Activated T-helper 1 cell treated with anti-CD3 and anti-CD28 coated beads, Interleukin-12 subunit alpha, Interleukin-12 subunit beta, Interleukin-2, Interleukin-4 antibody, amounts not matched to agents 30 ng/mL and 10 ng/mL and 1 ng/mL, durations not matched to agents 14 hours and 24 hours and 36 hours (primary cell): ENCODE data around the gene DIAPH3. TPM values are rescaled to one million over a fixed set of nuclear protein-coding genes. Genes with fewer than 3 reads are reported as not detected.

ENCODE experiments used
- DNase-seq: peaks from one replicate; pipeline ENCODE4 v3.0.0; 2021; ENCODE audit warnings: low spot score
- H3K27ac Mint-ChIP-seq: one replicate; pipeline ENCODE4 v1.8.0; 2021; ENCODE audit warnings: mild to moderate bottlenecking, mixed read lengths
- H3K27me3 Mint-ChIP-seq: one replicate; pipeline ENCODE4 v1.8.0; 2022; ENCODE audit warnings: mild to moderate bottlenecking, moderate library complexity, mixed read lengths; ENCODE audit not compliant: insufficient read depth
- H3K36me3 Mint-ChIP-seq: one replicate; pipeline ENCODE4 v1.8.0; 2021; ENCODE audit warnings: low read depth, mixed read lengths
- H3K4me1 Mint-ChIP-seq: one replicate; pipeline ENCODE4 v1.8.0; 2021; ENCODE audit warnings: low read depth, mixed read lengths
- H3K4me3 Mint-ChIP-seq: one replicate; pipeline ENCODE4 v1.8.0; 2021; ENCODE audit warnings: mild to moderate bottlenecking, moderate library complexity, mixed read lengths
- H3K9me3 Mint-ChIP-seq: one replicate; pipeline ENCODE4 v1.8.0; 2021; ENCODE audit warnings: mixed read lengths
- intact Hi-C: fragments of 100-400 bp; cut with micrococcal nuclease; formaldehyde crosslinking; loops from one replicate; pipeline ENCODE4 v1.15.1; 2024
- total RNA-seq: library from RNA; stranded (reverse); gene quantifications from 2 replicates; pipeline ENCODE4 v1.2.3, GENCODE V29; 2022

DIAPH3 gene
- total RNA-seq, 1 donor from 2014 or later = 22.8 TPM

DNA sequence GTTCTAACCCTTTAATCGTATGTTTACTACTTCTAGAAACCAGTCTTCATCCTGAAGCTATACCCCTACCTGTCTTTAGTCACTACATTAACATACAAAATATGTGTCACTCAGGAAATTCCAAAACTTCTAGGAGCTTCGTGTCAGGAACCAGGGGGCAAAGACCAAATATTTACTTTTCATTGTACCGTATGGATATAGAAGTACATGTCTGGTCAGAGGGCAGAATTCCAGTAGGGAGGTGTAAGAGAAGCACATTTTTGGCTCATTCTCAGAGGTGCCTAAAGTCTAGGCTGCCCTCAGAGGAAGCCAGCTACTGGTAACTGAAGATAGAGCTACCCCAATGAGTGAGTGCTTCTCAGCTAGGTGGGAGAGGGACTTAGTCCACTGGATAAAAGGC lies 320.7 kb downstream of the DIAPH3 start:
- H3K4me3 Mint-ChIP-seq = no peak overlapping the region
- no peaks in the 10 kb centered on the region for H3K27me3 Mint-ChIP-seq
- DNase-seq = no peak
- no peaks in the 10 kb centered on the region for H3K4me1 Mint-ChIP-seq
- no peaks in the 10 kb centered on the region for H3K9me3 Mint-ChIP-seq
- intact Hi-C loops = no loop called here
- no peaks in the 10 kb centered on the region for H3K36me3 Mint-ChIP-seq
- no peak overlapping the region for H3K27ac Mint-ChIP-seq

DNA sequence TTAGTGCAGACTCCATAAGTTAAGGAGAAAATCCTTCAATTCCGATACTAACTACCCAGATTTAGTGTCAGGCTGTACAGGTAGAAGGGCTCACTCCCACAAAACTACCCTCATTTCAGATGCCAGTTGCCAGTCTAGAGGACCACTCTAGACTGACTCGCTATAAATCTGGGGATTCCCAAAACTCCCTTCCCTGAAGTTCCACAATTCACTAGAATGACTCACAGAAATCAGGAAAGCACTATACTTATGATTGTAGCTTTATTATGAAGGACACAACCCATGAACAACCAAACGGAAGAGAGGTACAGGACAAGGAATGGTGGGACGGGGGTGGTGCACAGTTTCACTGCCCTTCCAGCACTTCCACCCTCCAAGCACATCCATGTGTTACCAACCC lies 321.2 kb downstream of the DIAPH3 start:
- H3K4me1 Mint-ChIP-seq = no peaks in the 10 kb centered on the region
- no peaks in the 10 kb centered on the region for H3K27me3 Mint-ChIP-seq
- H3K27ac Mint-ChIP-seq = no peak overlapping the region
- H3K4me3 Mint-ChIP-seq = no peak overlapping the region
- intact Hi-C loops = no loop called here
- DNase-seq = no peak
- H3K9me3 Mint-ChIP-seq = no peaks in the 10 kb centered on the region
- H3K36me3 Mint-ChIP-seq = no peaks in the 10 kb centered on the region

DNA sequence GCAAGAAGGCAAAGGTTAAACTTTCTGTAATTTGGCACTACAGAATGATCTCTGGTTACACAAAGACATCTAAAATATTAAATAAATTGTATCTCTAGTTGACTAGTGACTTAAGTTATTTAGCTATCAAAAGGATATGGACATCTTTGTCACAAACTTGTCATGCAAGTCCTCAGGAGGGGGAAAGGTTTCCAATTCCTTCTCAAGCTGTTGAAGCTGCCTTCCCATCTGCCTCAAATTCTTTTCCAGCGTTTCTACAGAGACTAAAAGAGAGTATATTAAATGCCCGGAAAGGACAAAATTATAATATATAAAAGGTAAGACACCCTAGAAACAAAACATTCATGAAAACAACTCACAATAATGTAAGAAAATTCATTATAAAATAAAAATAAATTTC lies 324.5 kb downstream of the DIAPH3 start:
- Mint-ChIP-seq H3K4me1 (no peaks in the 10 kb centered on the region), H3K27me3 (no peaks in the 10 kb centered on the region), H3K9me3 (no peaks in the 10 kb centered on the region), H3K27ac (no peak overlapping the region), H3K36me3 (no peaks in the 10 kb centered on the region), H3K4me3 (no peak overlapping the region)
- no peak for DNase-seq
- intact Hi-C loops = no loop called here

DNA sequence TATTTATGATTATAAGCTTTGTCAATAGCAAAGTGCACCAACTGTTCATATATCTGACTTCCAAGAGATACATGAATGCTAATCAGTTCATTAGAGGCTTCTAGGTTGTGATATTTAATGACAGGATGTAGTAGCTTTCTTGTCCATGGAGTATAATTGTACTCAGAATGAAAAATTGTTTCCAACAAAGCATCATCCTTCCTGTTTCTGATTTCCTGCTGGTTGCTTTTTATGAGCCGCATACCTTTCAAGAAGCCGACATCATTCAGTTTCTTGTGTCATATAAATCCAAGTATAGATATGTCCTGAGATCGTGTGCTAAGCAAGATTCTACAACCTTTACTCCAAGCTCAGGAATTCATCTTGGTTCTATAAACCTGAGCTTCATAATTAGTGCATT lies 326.6 kb downstream of the DIAPH3 start:
- no peak overlapping the region for H3K27ac Mint-ChIP-seq
- H3K4me3 Mint-ChIP-seq = no peak overlapping the region
- H3K36me3 Mint-ChIP-seq = no peaks in the 10 kb centered on the region
- H3K4me1 Mint-ChIP-seq = no peaks in the 10 kb centered on the region
- intact Hi-C loops = no loop called here
- DNase-seq = no peak
- no peaks in the 10 kb centered on the region for H3K27me3 Mint-ChIP-seq
- H3K9me3 Mint-ChIP-seq = no peaks in the 10 kb centered on the region

DNA sequence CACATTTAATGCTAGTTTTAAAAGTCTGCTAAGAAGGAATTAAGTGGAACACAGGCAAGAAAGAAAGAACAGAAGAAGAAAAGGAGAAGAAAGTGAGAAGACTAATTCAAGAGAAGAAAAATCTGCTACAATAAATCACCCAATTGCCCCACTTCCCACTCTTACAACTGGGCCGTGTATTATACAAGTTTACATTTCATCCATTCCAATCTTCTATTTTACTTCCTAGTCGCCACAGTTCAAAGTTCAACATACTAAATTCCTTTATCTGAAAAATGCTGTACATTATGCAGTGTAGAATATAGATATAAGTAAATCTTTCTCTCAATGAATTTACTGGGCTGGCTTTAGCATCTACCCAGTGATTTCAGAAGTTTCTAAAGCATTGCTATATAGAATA lies 328.2 kb downstream of the DIAPH3 start:
- H3K27me3 Mint-ChIP-seq = no peaks in the 10 kb centered on the region
- H3K4me1 Mint-ChIP-seq = no peaks in the 10 kb centered on the region
- H3K9me3 Mint-ChIP-seq = no peaks in the 10 kb centered on the region
- H3K27ac Mint-ChIP-seq = no peak overlapping the region
- no peak overlapping the region for H3K4me3 Mint-ChIP-seq
- intact Hi-C loops = no loop called here
- no peak for DNase-seq
- no peaks in the 10 kb centered on the region for H3K36me3 Mint-ChIP-seq

DNA sequence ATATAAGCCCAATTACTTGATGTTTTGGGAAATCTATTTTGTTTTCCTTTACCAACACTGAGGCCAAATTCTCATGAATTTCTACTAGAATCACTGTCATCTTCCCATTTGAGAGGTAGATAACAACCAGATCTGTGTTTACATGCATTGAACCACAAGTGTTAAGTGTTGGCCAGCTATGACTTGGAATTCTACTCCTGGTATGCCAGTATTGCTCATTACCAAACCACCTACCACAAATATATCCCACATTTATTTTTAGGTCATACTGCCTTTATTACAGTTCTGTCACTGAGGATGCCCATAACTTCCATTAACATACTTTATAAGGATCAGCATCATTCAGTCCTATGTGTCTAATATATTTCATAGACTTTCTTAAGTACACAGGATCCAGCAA lies 328.9 kb downstream of the DIAPH3 start:
- Mint-ChIP-seq H3K4me3 (no peak overlapping the region), H3K4me1 (no peaks in the 10 kb centered on the region), H3K27ac (no peak overlapping the region), H3K9me3 (no peaks in the 10 kb centered on the region), H3K27me3 (no peaks in the 10 kb centered on the region), H3K36me3 (no peaks in the 10 kb centered on the region)
- no peak for DNase-seq
- intact Hi-C loops = no loop called here

DNA sequence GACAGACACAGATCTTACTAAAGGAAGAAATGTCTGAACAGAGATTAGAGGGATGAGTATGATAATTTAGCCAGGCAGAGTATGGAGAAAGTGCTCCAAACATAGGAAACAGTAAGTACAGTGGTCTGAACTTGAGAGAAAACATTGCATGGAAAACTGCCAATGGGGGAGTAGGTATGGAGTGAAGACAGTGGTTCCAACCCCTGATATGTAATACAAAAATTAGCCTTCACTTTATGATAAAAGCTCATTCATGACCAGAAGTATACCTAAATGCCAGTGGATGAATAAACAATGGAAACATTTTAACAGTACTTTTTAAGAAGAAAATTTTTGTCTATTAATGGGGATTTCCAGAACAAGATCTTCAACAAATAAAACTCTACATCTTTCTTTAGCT lies 334.0 kb downstream of the DIAPH3 start:
- H3K27ac Mint-ChIP-seq = no peak overlapping the region

DNA sequence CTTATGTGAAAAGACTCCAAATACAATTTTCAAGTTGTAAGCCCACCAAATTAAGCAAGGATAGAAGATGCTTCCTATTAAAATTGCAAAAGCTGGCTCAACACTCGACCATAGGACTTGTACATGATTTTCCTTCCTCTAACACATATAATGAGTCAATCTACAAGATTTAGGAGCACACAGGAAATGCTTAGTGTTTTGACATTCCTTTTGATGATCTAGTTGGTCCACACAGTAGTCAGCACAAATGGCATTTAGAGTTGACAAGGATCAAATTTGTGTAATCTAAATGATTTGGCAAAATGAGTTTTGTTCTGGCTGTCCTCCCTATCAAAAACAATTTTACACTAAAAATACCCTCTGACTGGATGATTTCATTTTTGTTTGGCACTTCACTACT lies 340.2 kb downstream of the DIAPH3 start:
- H3K27me3 Mint-ChIP-seq = no peaks in the 10 kb centered on the region
- no peak overlapping the region for H3K4me3 Mint-ChIP-seq

More for the DNA sequence above, 334.0 kb downstream of the DIAPH3 start:
- H3K4me1 Mint-ChIP-seq = no peaks in the 10 kb centered on the region
- no peak for DNase-seq
- H3K4me3 Mint-ChIP-seq = no peak overlapping the region
- H3K36me3 Mint-ChIP-seq = no peaks in the 10 kb centered on the region
- intact Hi-C loops = no loop called here
- H3K27me3 Mint-ChIP-seq = no peaks in the 10 kb centered on the region
- H3K9me3 Mint-ChIP-seq = no peaks in the 10 kb centered on the region

DNA sequence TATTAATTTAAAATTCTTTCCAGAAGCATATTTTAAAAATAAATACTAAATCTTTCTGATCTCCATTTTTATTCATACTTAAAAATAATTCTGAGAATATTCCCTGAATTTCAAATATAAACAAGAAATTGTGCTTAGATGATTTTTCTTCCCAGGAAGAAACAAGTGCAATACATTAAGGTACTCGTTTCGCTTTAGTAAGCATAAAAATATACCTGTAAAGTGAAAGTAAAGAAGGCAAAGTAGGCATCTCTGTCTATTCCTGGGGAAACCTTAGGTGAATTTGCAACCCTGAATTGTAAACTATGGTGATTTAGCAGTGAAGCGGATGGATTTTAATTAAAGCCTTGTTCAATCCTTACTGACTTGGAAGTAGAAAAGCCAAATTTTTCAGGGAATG lies 354.2 kb downstream of the DIAPH3 start:
- no peaks in the 10 kb centered on the region for H3K4me1 Mint-ChIP-seq
- no peak overlapping the region for H3K27ac Mint-ChIP-seq
- H3K9me3 Mint-ChIP-seq = no peaks in the 10 kb centered on the region
- intact Hi-C loops = no loop called here
- H3K36me3 Mint-ChIP-seq = no peaks in the 10 kb centered on the region
- no peaks in the 10 kb centered on the region for H3K27me3 Mint-ChIP-seq
- H3K4me3 Mint-ChIP-seq = no peak overlapping the region
- DNase-seq = no peak

More for the DNA sequence above, 340.2 kb downstream of the DIAPH3 start:
- no peak for DNase-seq
- no peaks in the 10 kb centered on the region for H3K36me3 Mint-ChIP-seq
- H3K9me3 Mint-ChIP-seq = no peaks in the 10 kb centered on the region
- no peaks in the 10 kb centered on the region for H3K4me1 Mint-ChIP-seq
- H3K27ac Mint-ChIP-seq = no peak overlapping the region
- intact Hi-C loops = no loop called here

DNA sequence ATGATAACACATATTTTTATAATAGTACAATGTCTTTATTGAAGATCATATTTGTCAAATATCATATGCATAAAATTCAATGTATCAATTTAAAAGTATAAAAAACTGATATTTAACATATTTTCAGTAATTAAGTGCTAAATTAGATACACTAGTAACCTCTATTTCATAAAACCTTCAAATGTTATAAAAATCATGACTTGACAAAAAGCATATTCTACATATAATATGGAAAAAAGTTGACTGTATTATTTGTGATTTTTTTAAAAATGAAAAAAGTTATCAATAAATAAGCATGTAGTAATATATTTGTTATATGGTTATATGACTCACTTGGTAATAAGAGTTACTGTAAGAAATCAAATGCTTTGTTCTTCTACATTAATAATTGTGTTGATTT lies 356.9 kb downstream of the DIAPH3 start:
- H3K4me1 Mint-ChIP-seq = no peaks in the 10 kb centered on the region
- no peak overlapping the region for H3K27ac Mint-ChIP-seq
- DNase-seq = no peak
- intact Hi-C loops = no loop called here
- no peaks in the 10 kb centered on the region for H3K27me3 Mint-ChIP-seq
- no peaks in the 10 kb centered on the region for H3K36me3 Mint-ChIP-seq
- no peak overlapping the region for H3K4me3 Mint-ChIP-seq
- no peaks in the 10 kb centered on the region for H3K9me3 Mint-ChIP-seq

DNA sequence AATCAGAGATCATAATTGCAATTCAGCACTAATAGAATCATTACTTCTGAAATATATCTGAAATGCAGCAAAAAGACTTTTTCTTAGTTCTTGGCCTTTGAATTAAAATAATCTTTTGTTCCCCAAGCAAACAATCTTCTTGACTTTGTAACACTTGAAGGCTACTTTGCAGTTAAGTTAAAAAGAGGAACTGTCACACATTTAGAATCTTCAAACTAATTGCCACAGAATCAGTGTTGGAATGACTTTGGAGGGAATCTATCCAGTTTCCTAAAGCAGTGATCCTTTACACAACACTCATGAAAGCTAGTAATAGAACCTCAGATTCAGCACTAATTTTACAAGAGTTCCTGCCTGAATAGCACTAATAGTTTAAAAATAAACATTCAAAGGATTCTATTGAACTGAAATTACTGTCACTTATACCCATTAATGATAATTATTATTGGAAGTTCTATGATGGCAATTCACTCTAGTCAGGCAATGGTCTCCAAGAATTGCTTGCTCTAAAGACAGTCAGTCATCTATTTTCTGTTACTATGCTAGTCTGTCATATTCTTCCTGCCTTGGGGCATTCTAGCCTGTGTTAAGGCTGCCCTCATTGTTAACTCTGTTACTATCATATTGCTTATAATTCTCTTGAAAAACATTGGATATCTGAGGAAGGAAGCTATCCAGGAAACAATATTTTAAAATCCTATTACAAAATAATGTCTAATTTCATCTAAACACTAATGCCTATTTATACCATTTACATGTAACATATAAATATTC lies 362.4 kb downstream of the DIAPH3 start:
- intact Hi-C loops = no loop called here
- DNase-seq = no peak
- Mint-ChIP-seq H3K4me3 (no peak overlapping the region), H3K27me3 (no peaks in the 10 kb centered on the region), H3K9me3 (no peaks in the 10 kb centered on the region), H3K27ac (no peak overlapping the region), H3K4me1 (no peaks in the 10 kb centered on the region), H3K36me3 (no peaks in the 10 kb centered on the region)

DNA sequence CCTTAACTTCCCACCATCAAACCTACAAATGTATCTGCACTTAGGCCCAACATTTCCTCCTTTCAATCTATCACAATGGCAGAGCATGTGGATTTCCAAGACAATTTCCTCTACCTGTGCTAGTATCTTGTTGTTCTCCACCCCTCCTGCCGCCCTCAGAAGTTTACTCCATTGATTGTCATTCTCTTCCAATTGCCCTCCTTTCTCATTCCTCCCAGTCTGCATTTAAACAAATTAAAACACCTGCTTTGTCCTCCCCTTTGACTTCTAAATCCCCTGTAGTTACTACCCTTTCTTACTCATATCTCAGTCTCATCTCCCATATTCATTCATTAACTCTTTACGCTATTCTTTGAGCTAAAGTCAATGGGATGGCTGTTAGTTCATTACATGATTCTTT lies 370.6 kb downstream of the DIAPH3 start:
- intact Hi-C loops = no loop called here
- Mint-ChIP-seq H3K4me1 (no peaks in the 10 kb centered on the region), H3K4me3 (no peak overlapping the region), H3K27ac (no peak overlapping the region), H3K9me3 (no peaks in the 10 kb centered on the region), H3K36me3 (no peaks in the 10 kb centered on the region), H3K27me3 (no peaks in the 10 kb centered on the region)
- DNase-seq = no peak

DNA sequence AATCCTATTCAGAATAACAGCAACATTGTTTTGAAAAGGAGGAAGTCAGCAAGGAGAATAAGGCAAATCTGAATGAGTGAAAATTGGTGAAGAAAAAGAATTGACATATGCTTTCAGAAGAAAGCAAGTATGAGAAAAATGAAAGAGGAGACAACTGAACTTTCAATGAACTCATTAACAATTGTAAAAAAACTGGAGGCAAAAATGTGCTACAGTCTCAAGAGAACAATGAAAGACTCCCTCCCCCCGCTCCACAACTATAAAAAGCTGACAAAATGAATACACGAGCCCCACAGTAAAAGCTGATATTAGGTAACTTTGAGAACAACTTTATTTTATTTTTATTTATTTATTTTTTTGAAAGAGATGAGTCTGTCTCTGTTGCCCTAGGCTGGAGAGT lies 373.1 kb downstream of the DIAPH3 start:
- no peaks in the 10 kb centered on the region for H3K36me3 Mint-ChIP-seq
- H3K9me3 Mint-ChIP-seq = no peaks in the 10 kb centered on the region
- no peaks in the 10 kb centered on the region for H3K4me1 Mint-ChIP-seq
- no peak for DNase-seq
- intact Hi-C loops = no loop called here
- no peak overlapping the region for H3K27ac Mint-ChIP-seq
- no peak overlapping the region for H3K4me3 Mint-ChIP-seq
- H3K27me3 Mint-ChIP-seq = no peaks in the 10 kb centered on the region

DNA sequence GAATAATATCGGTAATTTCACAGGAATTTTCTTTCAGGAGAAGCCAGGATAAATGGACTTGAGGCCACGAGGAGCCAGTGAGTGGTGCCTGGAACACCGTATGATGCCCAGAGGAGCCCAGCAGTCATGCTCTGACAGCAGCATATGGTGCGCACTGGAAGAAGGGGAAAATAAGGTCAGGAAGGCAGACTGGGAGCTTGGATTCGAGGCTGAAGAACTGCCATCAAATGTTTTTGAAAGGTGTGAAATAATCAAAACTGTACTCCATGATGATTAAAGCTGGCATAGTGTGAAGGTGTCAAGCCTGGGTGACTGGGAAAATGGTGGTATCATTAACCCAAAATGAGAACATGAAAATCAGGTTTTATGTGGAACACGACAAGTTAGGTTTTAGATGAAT lies 374.2 kb downstream of the DIAPH3 start:
- intact Hi-C loops = no loop called here
- no peak overlapping the region for H3K4me3 Mint-ChIP-seq

More for the DNA sequence above, 374.2 kb downstream of the DIAPH3 start:
- no peak for DNase-seq
- Mint-ChIP-seq H3K27ac (no peak overlapping the region), H3K36me3 (no peaks in the 10 kb centered on the region), H3K4me1 (no peaks in the 10 kb centered on the region), H3K9me3 (no peaks in the 10 kb centered on the region), H3K27me3 (no peaks in the 10 kb centered on the region)
